Measurements from ENCODE around the gene MAPKBP1. TPM values are rescaled to one million over a fixed set of nuclear protein-coding genes. Genes with fewer than 3 reads are reported as not detected.

The MAPKBP1 gene
- total RNA-seq, 2 donors from 2014 or later, result 35.8 to 37.0 TPM

- Histone ChIP-seq H3K36me3 (no peaks in the 10 kb centered on the region), H3K27ac (no peak overlapping the region), H3K27me3 (replicated peaks; ENCODE audit: insufficient read depth) (no peaks in the 10 kb centered on the region), H3K4me1 (ENCODE audit: control insufficient read depth in 1 of 2, low read depth in 2 of 2) (peaks cover 5 to 24% of the 10 kb centered on the region in 2 donors), H3K4me3 (no peak overlapping the region), H3K9me3 (no peaks in the 10 kb centered on the region)
- no peak for ATAC-seq (ENCODE audit: insufficient number of reproducible peaks, low FRiP score, low read depth)
- no peak for TF ChIP-seq CTCF (IDR thresholded peaks at IDR 0.05)
- DNase-seq (ENCODE audit: low spot score), result no peak
These were observed 9.0 kb downstream of the MAPKBP1 start for GRCh38 chr15:41783296-41783695.

- ATAC-seq (ENCODE audit: insufficient number of reproducible peaks, low FRiP score, low read depth) (no peak), DNase-seq (ENCODE audit: low spot score) (no peak)
- Histone ChIP-seq H3K27ac (no peak overlapping the region), H3K4me1 (ENCODE audit: control insufficient read depth in 1 of 2, low read depth in 2 of 2) (peaks cover 25 to 40% of the 10 kb centered on the region in 2 donors), H3K9me3 (no peaks in the 10 kb centered on the region), H3K4me3 (no peak overlapping the region), H3K36me3 (no peaks in the 10 kb centered on the region), H3K27me3 (replicated peaks; ENCODE audit: insufficient read depth) (no peaks in the 10 kb centered on the region)
- TF ChIP-seq CTCF (IDR thresholded peaks at IDR 0.05), result no peak
These were observed 14.0 kb downstream of the MAPKBP1 start for GRCh38 chr15:41788262-41788661.

GRCh38 chr15:41789236-41789635 is 15.0 kb downstream of the MAPKBP1 start:
- Histone ChIP-seq H3K9me3 (no peaks in the 10 kb centered on the region), H3K4me3 (no peak overlapping the region), H3K4me1 (ENCODE audit: control insufficient read depth in 1 of 2, low read depth in 2 of 2) (peaks cover 25 to 40% of the 10 kb centered on the region in 2 donors), H3K27ac (no peak overlapping the region), H3K36me3 (no peaks in the 10 kb centered on the region), H3K27me3 (replicated peaks; ENCODE audit: insufficient read depth) (no peaks in the 10 kb centered on the region)
- ATAC-seq (ENCODE audit: insufficient number of reproducible peaks, low FRiP score, low read depth) (no peak), DNase-seq (ENCODE audit: low spot score) (no peak)
- no peak for TF ChIP-seq CTCF (IDR thresholded peaks at IDR 0.05)

- no peaks in the 10 kb centered on the region for H3K27me3 ChIP-seq (replicated peaks; ENCODE audit: insufficient read depth)
- no peak overlapping the region for H3K4me3 ChIP-seq
- no peak overlapping the region for H3K27ac ChIP-seq
- no peak for DNase-seq (ENCODE audit: low spot score)
- peaks cover 25 to 40% of the 10 kb centered on the region in 2 donors for H3K4me1 ChIP-seq (ENCODE audit: control insufficient read depth in 1 of 2, low read depth in 2 of 2)
- no peaks in the 10 kb centered on the region for H3K36me3 ChIP-seq
- no peak for ATAC-seq (ENCODE audit: insufficient number of reproducible peaks, low FRiP score, low read depth)
- H3K9me3 ChIP-seq, result no peaks in the 10 kb centered on the region
- no peak for TF ChIP-seq CTCF (IDR thresholded peaks at IDR 0.05)
These were observed 15.4 kb downstream of the MAPKBP1 start for GRCh38 chr15:41789662-41790061.

- no peak for ATAC-seq (ENCODE audit: insufficient number of reproducible peaks, low FRiP score, low read depth)
- Histone ChIP-seq H3K9me3 (no peaks in the 10 kb centered on the region), H3K4me3 (no peak overlapping the region), H3K4me1 (ENCODE audit: control insufficient read depth in 1 of 2, low read depth in 2 of 2) (peaks cover 25 to 40% of the 10 kb centered on the region in 2 donors), H3K36me3 (no peaks in the 10 kb centered on the region), H3K27me3 (replicated peaks; ENCODE audit: insufficient read depth) (no peaks in the 10 kb centered on the region), H3K27ac (peak overlapping the region; percentile 35 to 61)
- DNase-seq (ENCODE audit: low spot score), result no peak
- no peak for TF ChIP-seq CTCF (IDR thresholded peaks at IDR 0.05)
These were observed 15.9 kb downstream of the MAPKBP1 start for GRCh38 chr15:41790169-41790568.

All from thoracic aorta (tissue), 2 donors.